Ovary (tissue), 9 donors: ENCODE data around the gene EEF2. TPM values are rescaled to one million over a fixed set of nuclear protein-coding genes. Genes with fewer than 3 reads are reported as not detected.

Experiments
- DNase-seq, 5 donors: peaks; one replicate each; pipeline ENCODE4 v3.0.0-alpha.2; 2019 to 2020
- H3K27ac ChIP-seq, 2 donors: fragments of 200-600 bp; one replicate each; pipeline versions ENCODE4 v1.5.1 to v1.8.0; 2019 to 2022
- H3K27me3 ChIP-seq: fragments of 200-600 bp; one replicate; pipeline ENCODE4 v1.8.0; 2022
- H3K36me3 ChIP-seq: fragments of 200-600 bp; sonication (generic); one replicate; pipeline ENCODE4 v1.5.1; 2019
- H3K4me1 ChIP-seq: one replicate; pipeline ENCODE4 v1.8.1; 2013; ENCODE audit warnings: mild to moderate bottlenecking, moderate library complexity; ENCODE audit not compliant: insufficient read depth
- H3K4me3 ChIP-seq: fragments of 200-600 bp; sonication (generic); one replicate; pipeline ENCODE4 v1.5.1; 2017
- H3K9me3 ChIP-seq, 2 donors: fragments of 200-600 bp in 1 of 2; sonication (generic) in 1 of 2; one replicate each; pipeline versions ENCODE4 v1.5.1 to v1.8.1; 2013 to 2019; ENCODE audit warnings: mild to moderate bottlenecking in 1 of 2, moderate library complexity in 1 of 2
- CTCF ChIP-seq, 3 donors: fragments of 450-650 bp in 2 of 3; fragments of 200-600 bp in 1 of 3; IDR thresholded peaks; one replicate each; pipeline versions ENCODE4 v1.5.1 to v1.8.0; 2016 to 2022; ENCODE audit warnings: antibody characterized with exemption in 3 of 3, mild to moderate bottlenecking in 1 of 3
- EP300 ChIP-seq: sonication (generic); formaldehyde crosslinking; IDR thresholded peaks from one replicate; pipeline ENCODE4 v1.6.1; 2017; ENCODE audit warnings: antibody characterized with exemption
- POLR2A ChIP-seq: fragments of 450-650 bp; IDR thresholded peaks from one replicate; pipeline ENCODE4 v1.6.1; 2017; ENCODE audit warnings: antibody characterized with exemption, mild to moderate bottlenecking, moderate library complexity
- WGBS, 3 donors: extraction: QIAGEN DNeasy Blood & Tissue Kit in 1 of 3; methylation state at CpG; one replicate each; pipeline versions ENCODE4 v1.1.5 to v1.1.7; 2013 to 2017; 5-methylcytosine and 5-hydroxymethylcytosine counted together
- intact Hi-C, 4 donors: fragments of 100-400 bp; cut with DNase I; formaldehyde crosslinking; loops; one replicate each; pipeline versions ENCODE4 v1.11.0 to v1.15.1; 2022 to 2023
- polyA plus RNA-seq, 2 donors: library from polyadenylated mRNA; stranded (reverse); fragments of 200-250 nt in 1 of 2; fragments of 350-450 nt in 1 of 2; fragmentation: Illumina TruSeq in 1 of 2; extraction: RNeasy Lipid Tissue Mini Kit (QIAGEN cat#74804) in 1 of 2; gene quantifications; one replicate each; pipeline ENCODE4 v1.2.3, GENCODE V29; 2013 to 2014
- total RNA-seq, 7 donors: library from RNA; depleted of rRNA in 2 of 7; stranded (reverse); fragments of >200 nt in 2 of 7; fragmentation: NEBNext Ultra II Directional in 3 of 7; extraction: Animal tissue kit (Norgen Biotek cat#: 25700) in 3 of 7; gene quantifications; one replicate each; pipeline versions ENCODE4 v1.1.0 to v1.2.4, GENCODE V29; 2016 to 2023
- donor health status: DM: no; HTN: no; CAD: no; lungs with moderate emphysema.
- donor health status: DM: no; HTN: no; CAD: no.
- donor health status: Bipolar disorder and iron deficiency.
- donor health status: DM: yes; HTN: yes; CAD: no.
- donor health status: DM: no; HTN: no; CAD: no.
- donor health status: DM: yes; HTN: yes; CAD: no.

The EEF2 gene
- total and polyA plus RNA-seq, 9 donors = 1,491 to 4,634 (median 3,960) TPM

- H3K27ac ChIP-seq = no peak overlapping the region
- intact Hi-C loops = no loop called here
- no peaks in the 10 kb centered on the region for H3K9me3 ChIP-seq
- no peaks in the 10 kb centered on the region for H3K36me3 ChIP-seq
- DNase-seq = no peak
- H3K4me3 ChIP-seq = no peak overlapping the region
- no peaks in the 10 kb centered on the region for H3K4me1 ChIP-seq
- TF ChIP-seq CTCF (IDR thresholded peaks at IDR 0.05) (no peak), POLR2A (no peak), EP300 (no peak)
- H3K27me3 ChIP-seq = no peaks in the 10 kb centered on the region
- WGBS, 3 donors = 78 to 85% (median 81%) methylated on average over 46 to 48 of the region's 48 CpGs
These were observed 43.3 kb upstream of the EEF2 start for GRCh38 chr19:4028334-4029246.

- WGBS, 3 donors = 87 to 88% (median 88%) methylated on average over 16 of the region's 16 CpGs
- Histone ChIP-seq H3K4me1 (no peaks in the 10 kb centered on the region), H3K27ac (no peak overlapping the region), H3K36me3 (no peaks in the 10 kb centered on the region), H3K9me3 (no peaks in the 10 kb centered on the region), H3K4me3 (no peak overlapping the region), H3K27me3 (no peaks in the 10 kb centered on the region)
- no peak for TF ChIP-seq EP300
- no peak for TF ChIP-seq POLR2A
- no peak for TF ChIP-seq CTCF (IDR thresholded peaks at IDR 0.05)
- intact Hi-C loops = no loop called here
- DNase-seq = peak in 1 of 5 donors; percentile 21
These were observed 41.9 kb upstream of the EEF2 start for GRCh38 chr19:4027146-4027545.

GRCh38 chr19:4025317-4025716 lies 40.1 kb upstream of the EEF2 start:
- no peak for DNase-seq
- Histone ChIP-seq H3K36me3 (no peaks in the 10 kb centered on the region), H3K27ac (no peak overlapping the region), H3K27me3 (no peaks in the 10 kb centered on the region), H3K4me3 (no peak overlapping the region), H3K9me3 (no peaks in the 10 kb centered on the region), H3K4me1 (no peaks in the 10 kb centered on the region)
- intact Hi-C loops = no loop called here
- TF ChIP-seq POLR2A (no peak), EP300 (no peak), CTCF (IDR thresholded peaks at IDR 0.05) (no peak)
- WGBS, 3 donors = 67 to 70% (median 67%) methylated on average over 9 to 11 of the region's 11 CpGs

GRCh38 chr19:4023600-4024398 lies 38.5 kb upstream of the EEF2 start:
- TF ChIP-seq EP300 (no peak), POLR2A (no peak), CTCF (IDR thresholded peaks at IDR 0.05) (no peak)
- Histone ChIP-seq H3K27me3 (no peaks in the 10 kb centered on the region), H3K4me1 (no peaks in the 10 kb centered on the region), H3K36me3 (no peaks in the 10 kb centered on the region), H3K4me3 (no peak overlapping the region), H3K27ac (no peak overlapping the region), H3K9me3 (no peaks in the 10 kb centered on the region)
- intact Hi-C loops = no loop called here
- peak in 1 of 5 donors; percentile 12 for DNase-seq
- WGBS, 3 donors = 73 to 75% (median 73%) methylated on average over 34 of the region's 34 CpGs
